ENCODE data around the gene GPRIN2. TPM values are rescaled to one million over a fixed set of nuclear protein-coding genes. Genes with fewer than 3 reads are reported as not detected.

GPRIN2 gene
- total RNA-seq, 3 donors from 2014 or later, result 17.2 to 58.7 (median 40.7) TPM

- DNase-seq, result peak; percentile 53 to 67 (median 63)
- Histone ChIP-seq H3K4me1 (ENCODE audit: low read depth) (peaks cover 8% of the 10 kb centered on the region), H3K4me3 (no peak overlapping the region), H3K36me3 (ENCODE audit: low read depth) (no peaks in the 10 kb centered on the region), H3K9me3 (no peaks in the 10 kb centered on the region)
- intact Hi-C loops (cut with DNase I, micrococcal nuclease), result no loop called here
- TF ChIP-seq CTCF (IDR thresholded peaks at IDR 0.05), result no peak
- peak; percentile 12 for ATAC-seq
Observed at GRCh38 chr10:46526682-46527038, 29.8 kb downstream of the GPRIN2 start.

- DNase-seq (peak in 1 of 3 donors; percentile 4), ATAC-seq (no peak)
- Histone ChIP-seq H3K9me3 (no peaks in the 10 kb centered on the region), H3K36me3 (ENCODE audit: low read depth) (no peaks in the 10 kb centered on the region), H3K4me1 (ENCODE audit: low read depth) (peaks cover 8% of the 10 kb centered on the region), H3K4me3 (no peak overlapping the region)
- no peak for TF ChIP-seq CTCF (IDR thresholded peaks at IDR 0.05)
- intact Hi-C loops (cut with DNase I, micrococcal nuclease), result no loop called here
Observed at GRCh38 chr10:46525824-46526681, 30.4 kb downstream of the GPRIN2 start.

GRCh38 chr10:46525177-46525823 is 31.2 kb downstream of the GPRIN2 start:
- H3K9me3 ChIP-seq, result no peaks in the 10 kb centered on the region
- H3K4me3 ChIP-seq, result no peak overlapping the region
- DNase-seq (peak in 1 of 3 donors; percentile 16), ATAC-seq (no peak)
- no peaks in the 10 kb centered on the region for H3K36me3 ChIP-seq (ENCODE audit: low read depth)
- intact Hi-C loops (cut with DNase I, micrococcal nuclease), result no loop called here
- no peak for TF ChIP-seq CTCF (IDR thresholded peaks at IDR 0.05)
- peaks cover 8% of the 10 kb centered on the region for H3K4me1 ChIP-seq (ENCODE audit: low read depth)

- Histone ChIP-seq H3K9me3 (no peaks in the 10 kb centered on the region), H3K4me3 (no peak overlapping the region), H3K36me3 (ENCODE audit: low read depth) (no peaks in the 10 kb centered on the region), H3K4me1 (ENCODE audit: low read depth) (peaks cover 8% of the 10 kb centered on the region)
- intact Hi-C loops (cut with DNase I, micrococcal nuclease), result no loop called here
- ATAC-seq, result no peak
- no peak for TF ChIP-seq CTCF (IDR thresholded peaks at IDR 0.05)
- peak in 2 of 3 donors; percentile 22 to 44 for DNase-seq
Observed at GRCh38 chr10:46524472-46525176, 31.8 kb downstream of the GPRIN2 start.

- peak in 2 of 3 donors; percentile 40 to 46 for DNase-seq
- no peak for TF ChIP-seq CTCF (IDR thresholded peaks at IDR 0.05)
Observed at GRCh38 chr10:46523962-46524471, 32.4 kb downstream of the GPRIN2 start.

More at GRCh38 chr10:46523962-46524471, 32.4 kb downstream of the GPRIN2 start:
- no peaks in the 10 kb centered on the region for H3K36me3 ChIP-seq (ENCODE audit: low read depth)
- peaks cover 8% of the 10 kb centered on the region for H3K4me1 ChIP-seq (ENCODE audit: low read depth)
- peak; percentile 15 for ATAC-seq
- no peaks in the 10 kb centered on the region for H3K9me3 ChIP-seq
- H3K4me3 ChIP-seq, result no peak overlapping the region
- intact Hi-C loops (cut with DNase I, micrococcal nuclease), result no loop called here
